ENCODE measurements around the gene EML3.
A peak's percentile ranks its signal among the peaks of the same experiment; 100 is the strongest.

The EML3 gene

DNA sequence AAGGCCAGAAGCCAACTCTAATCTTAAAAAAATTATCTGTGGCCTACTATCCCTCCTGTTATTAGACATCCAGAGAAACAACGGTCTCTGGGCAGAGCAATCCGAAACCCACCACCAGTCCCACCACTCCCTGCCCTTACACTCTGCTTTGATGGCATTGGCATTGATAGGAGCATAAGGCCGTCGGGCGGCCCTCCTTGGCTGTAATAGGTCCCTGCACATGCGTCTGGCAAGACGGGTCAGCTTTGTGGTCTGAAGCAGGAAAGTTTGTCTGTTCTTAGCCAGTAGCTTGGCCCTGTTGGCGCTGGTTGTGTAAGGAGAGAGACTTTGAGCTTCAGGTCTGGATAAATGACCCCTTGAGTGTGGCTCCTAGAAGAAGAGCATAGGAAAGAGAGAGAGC lies 17.5 kb downstream of the EML3 start:
- Histone ChIP-seq H3K27me3 (no peaks in the 10 kb centered on the region), H3K4me1 (peaks cover 6% of the 10 kb centered on the region; the same call in 1 of the 2 replicates), H3K9me3 (no peaks in the 10 kb centered on the region), H3K4me3 (ENCODE audit: low read depth, low read length) (no peak overlapping the region), H3K36me3 (peaks cover 40% of the 10 kb centered on the region)
- TF ChIP-seq, protein P1, sequence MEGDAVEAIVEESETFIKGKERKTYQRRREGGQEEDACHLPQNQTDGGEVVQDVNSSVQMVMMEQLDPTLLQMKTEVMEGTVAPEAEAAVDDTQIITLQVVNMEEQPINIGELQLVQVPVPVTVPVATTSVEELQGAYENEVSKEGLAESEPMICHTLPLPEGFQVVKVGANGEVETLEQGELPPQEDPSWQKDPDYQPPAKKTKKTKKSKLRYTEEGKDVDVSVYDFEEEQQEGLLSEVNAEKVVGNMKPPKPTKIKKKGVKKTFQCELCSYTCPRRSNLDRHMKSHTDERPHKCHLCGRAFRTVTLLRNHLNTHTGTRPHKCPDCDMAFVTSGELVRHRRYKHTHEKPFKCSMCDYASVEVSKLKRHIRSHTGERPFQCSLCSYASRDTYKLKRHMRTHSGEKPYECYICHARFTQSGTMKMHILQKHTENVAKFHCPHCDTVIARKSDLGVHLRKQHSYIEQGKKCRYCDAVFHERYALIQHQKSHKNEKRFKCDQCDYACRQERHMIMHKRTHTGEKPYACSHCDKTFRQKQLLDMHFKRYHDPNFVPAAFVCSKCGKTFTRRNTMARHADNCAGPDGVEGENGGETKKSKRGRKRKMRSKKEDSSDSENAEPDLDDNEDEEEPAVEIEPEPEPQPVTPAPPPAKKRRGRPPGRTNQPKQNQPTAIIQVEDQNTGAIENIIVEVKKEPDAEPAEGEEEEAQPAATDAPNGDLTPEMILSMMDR (IDR thresholded peaks at IDR 0.05; ENCODE audit: low read depth, low read length), result no peak
- no peak for DNase-seq

DNA sequence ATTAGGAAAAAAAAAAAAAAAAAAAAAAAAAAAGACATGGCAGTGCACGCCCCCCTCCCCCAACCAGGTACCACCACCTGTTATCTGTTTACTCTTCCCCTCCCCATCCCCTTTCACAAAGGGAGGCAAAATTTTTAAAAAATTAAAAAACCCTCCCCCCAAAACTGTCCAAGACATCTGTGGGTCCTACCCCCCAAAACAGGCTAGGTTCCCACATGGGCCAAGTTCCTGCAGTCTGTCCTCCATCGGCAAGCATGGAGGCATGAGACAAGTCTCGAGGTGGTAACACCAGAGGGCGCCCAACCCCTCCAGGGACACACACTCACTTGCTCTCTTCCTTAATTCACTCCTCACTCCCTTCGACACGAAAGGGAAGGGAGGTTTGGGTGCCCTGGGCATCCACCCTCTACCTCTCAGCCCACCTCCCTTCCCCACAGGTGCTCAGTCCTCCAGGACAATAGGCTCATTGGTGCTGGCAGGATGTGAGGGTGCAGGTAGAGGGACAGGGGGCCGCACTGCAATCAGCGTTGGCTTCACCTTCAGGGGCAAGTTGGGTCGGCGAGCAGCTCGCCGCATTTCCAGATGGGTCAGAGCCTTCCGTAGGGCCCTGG lies 19.0 kb downstream of the EML3 start:
- H3K36me3 ChIP-seq, result peaks cover 38% of the 10 kb centered on the region
- DNase-seq, result peak; percentile 77

DNA sequence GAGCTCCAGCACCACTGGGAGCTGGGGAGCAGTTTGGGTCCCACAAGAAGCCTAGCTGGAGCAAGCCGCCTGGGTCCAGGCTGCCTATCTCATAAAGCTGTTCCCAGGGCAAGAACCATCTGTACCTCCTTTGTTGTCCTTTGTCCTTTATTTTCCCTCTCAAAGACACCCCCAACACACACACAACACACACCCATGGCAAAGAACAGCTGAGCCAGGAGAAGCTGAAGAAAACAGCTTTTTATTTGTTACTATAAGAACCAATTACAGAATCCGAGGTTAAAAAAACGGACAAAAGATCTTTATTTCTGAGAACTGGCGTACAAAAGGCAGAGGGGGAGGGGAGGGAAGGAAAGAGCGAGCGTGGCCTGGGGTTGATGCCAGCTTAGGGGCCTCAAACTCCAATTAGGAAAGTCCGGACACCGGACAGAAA lies 19.6 kb downstream of the EML3 start:
- DNase-seq, result no peak
- Histone ChIP-seq H3K4me3 (ENCODE audit: low read depth, low read length) (no peak overlapping the region), H3K36me3 (peaks cover 34% of the 10 kb centered on the region), H3K9me3 (no peaks in the 10 kb centered on the region), H3K27me3 (no peaks in the 10 kb centered on the region), H3K4me1 (peaks cover 6% of the 10 kb centered on the region; the same call in 1 of the 2 replicates)
- TF ChIP-seq, protein P1 (IDR thresholded peaks at IDR 0.05; ENCODE audit: low read depth, low read length), result no peak

More for the DNA sequence above, 19.0 kb downstream of the EML3 start:
- Histone ChIP-seq H3K4me1 (peaks cover 6% of the 10 kb centered on the region; the same call in 1 of the 2 replicates), H3K4me3 (ENCODE audit: low read depth, low read length) (no peak overlapping the region), H3K9me3 (no peaks in the 10 kb centered on the region), H3K27me3 (no peaks in the 10 kb centered on the region)
- TF ChIP-seq, protein P1 (IDR thresholded peaks at IDR 0.05; ENCODE audit: low read depth, low read length), result peak; percentile 69

DNA sequence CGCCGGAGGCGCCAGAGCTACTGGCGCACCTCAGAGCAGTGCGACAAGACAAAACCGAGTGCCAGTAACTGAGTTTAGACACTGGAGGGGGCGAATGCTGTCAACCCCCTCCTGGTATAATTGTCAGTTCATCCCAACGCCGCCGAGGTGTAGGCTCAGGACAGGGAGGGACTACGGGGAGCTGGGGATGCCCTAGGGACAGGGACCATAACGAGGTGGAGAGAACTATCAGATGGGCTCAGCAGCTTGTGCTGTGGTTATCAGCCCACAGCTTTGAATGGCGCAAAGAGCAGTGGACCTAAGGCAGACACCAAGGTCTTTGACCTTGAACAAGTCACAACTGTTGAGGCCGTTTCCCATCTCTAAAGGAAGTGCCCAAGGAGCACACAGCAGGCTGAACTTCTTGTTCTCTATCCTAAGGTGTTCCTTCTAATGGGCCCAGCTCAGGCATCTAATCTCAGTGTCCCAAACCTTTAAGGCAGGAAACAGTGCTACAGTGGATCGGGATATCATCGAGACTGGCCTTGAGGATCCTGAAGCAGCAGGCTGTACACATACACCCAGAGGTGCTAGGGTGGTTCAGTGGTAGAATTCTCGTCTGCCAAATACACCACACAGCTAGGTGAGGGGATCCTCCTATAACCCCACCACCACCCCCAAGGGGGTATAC lies 20.3 kb downstream of the EML3 start:
- Histone ChIP-seq H3K4me3 (ENCODE audit: low read depth, low read length) (peak overlapping the region; percentile 62), H3K36me3 (peaks cover 31% of the 10 kb centered on the region), H3K27me3 (no peaks in the 10 kb centered on the region), H3K4me1 (peaks cover 6% of the 10 kb centered on the region; the same call in 1 of the 2 replicates), H3K9me3 (no peaks in the 10 kb centered on the region)
- DNase-seq, result no peak
- TF ChIP-seq, protein P1 (IDR thresholded peaks at IDR 0.05; ENCODE audit: low read depth, low read length), result no peak

- Histone ChIP-seq H3K4me1 (peaks cover 6% of the 10 kb centered on the region; the same call in 1 of the 2 replicates), H3K9me3 (no peaks in the 10 kb centered on the region), H3K27me3 (no peaks in the 10 kb centered on the region), H3K36me3 (peaks cover 28% of the 10 kb centered on the region), H3K4me3 (ENCODE audit: low read depth, low read length) (peak within 1 kb of the TSS; percentile 92)
- DNase-seq, result peak; percentile 92
- TF ChIP-seq, protein P1 (IDR thresholded peaks at IDR 0.05; ENCODE audit: low read depth, low read length), result no peak
Measured at GRCh38 chr11:62591448-62592145, 21.0 kb downstream of the EML3 start, which contains the start of gene TUT1. Gene TUT1 (minus strand): TSS chr11:62591523. CDS start chr11:62591485, 38 bp downstream.

Measured in BE2C (cell line).